ENCODE measurements around the gene ARHGEF17. TPM values are rescaled to one million over a fixed set of nuclear protein-coding genes. Genes with fewer than 3 reads are reported as not detected.

Gene ARHGEF17
- total RNA-seq, 1 donor from 2014 or later = 104 TPM

GRCh38 chr11:73366265-73366610, 58.2 kb downstream of the ARHGEF17 start:
- TF ChIP-seq CTCF (IDR thresholded peaks at IDR 0.05) = no peak
- Mint-ChIP-seq H3K4me3 (ENCODE audit: unreplicated experiment) (no peak overlapping the region), H3K36me3 (ENCODE audit: unreplicated experiment) (peaks cover 25% of the 10 kb centered on the region), H3K27ac (ENCODE audit: unreplicated experiment) (no peak overlapping the region), H3K27me3 (ENCODE audit: unreplicated experiment) (no peaks in the 10 kb centered on the region), H3K9me3 (ENCODE audit: unreplicated experiment) (no peaks in the 10 kb centered on the region), H3K4me1 (ENCODE audit: unreplicated experiment) (no peaks in the 10 kb centered on the region)
- no peak for DNase-seq (ENCODE audit: extremely low spot score, unreplicated experiment)

GRCh38 chr11:73366953-73367352, 58.9 kb downstream of the ARHGEF17 start:
- peaks cover 25% of the 10 kb centered on the region for H3K36me3 Mint-ChIP-seq (ENCODE audit: unreplicated experiment)
- no peak overlapping the region for H3K4me3 Mint-ChIP-seq (ENCODE audit: unreplicated experiment)
- no peak for TF ChIP-seq CTCF (IDR thresholded peaks at IDR 0.05)
- H3K27ac Mint-ChIP-seq (ENCODE audit: unreplicated experiment) = no peak overlapping the region
- no peaks in the 10 kb centered on the region for H3K9me3 Mint-ChIP-seq (ENCODE audit: unreplicated experiment)
- no peaks in the 10 kb centered on the region for H3K27me3 Mint-ChIP-seq (ENCODE audit: unreplicated experiment)
- no peak for DNase-seq (ENCODE audit: extremely low spot score, unreplicated experiment)
- H3K4me1 Mint-ChIP-seq (ENCODE audit: unreplicated experiment) = no peaks in the 10 kb centered on the region

- no peak overlapping the region for H3K27ac Mint-ChIP-seq (ENCODE audit: unreplicated experiment)
- DNase-seq (ENCODE audit: extremely low spot score, unreplicated experiment) = no peak
- H3K27me3 Mint-ChIP-seq (ENCODE audit: unreplicated experiment) = no peaks in the 10 kb centered on the region
- no peak overlapping the region for H3K4me3 Mint-ChIP-seq (ENCODE audit: unreplicated experiment)
- H3K36me3 Mint-ChIP-seq (ENCODE audit: unreplicated experiment) = peaks cover 24% of the 10 kb centered on the region
- H3K9me3 Mint-ChIP-seq (ENCODE audit: unreplicated experiment) = no peaks in the 10 kb centered on the region
- no peak for TF ChIP-seq CTCF (IDR thresholded peaks at IDR 0.05)
- no peaks in the 10 kb centered on the region for H3K4me1 Mint-ChIP-seq (ENCODE audit: unreplicated experiment)
Observed at GRCh38 chr11:73367482-73368024, 59.5 kb downstream of the ARHGEF17 start.

- Mint-ChIP-seq H3K4me3 (ENCODE audit: unreplicated experiment) (no peak overlapping the region), H3K4me1 (ENCODE audit: unreplicated experiment) (peaks cover 7% of the 10 kb centered on the region), H3K27me3 (ENCODE audit: unreplicated experiment) (no peaks in the 10 kb centered on the region), H3K9me3 (ENCODE audit: unreplicated experiment) (no peaks in the 10 kb centered on the region), H3K36me3 (ENCODE audit: unreplicated experiment) (peaks cover 6% of the 10 kb centered on the region), H3K27ac (ENCODE audit: unreplicated experiment) (no peak overlapping the region)
- no peak for TF ChIP-seq CTCF (IDR thresholded peaks at IDR 0.05)
- DNase-seq (ENCODE audit: extremely low spot score, unreplicated experiment) = no peak
Observed at GRCh38 chr11:73372375-73372993, 64.4 kb downstream of the ARHGEF17 start.

- H3K9me3 Mint-ChIP-seq (ENCODE audit: unreplicated experiment) = no peaks in the 10 kb centered on the region
- H3K4me3 Mint-ChIP-seq (ENCODE audit: unreplicated experiment) = no peak overlapping the region
- no peak for TF ChIP-seq CTCF (IDR thresholded peaks at IDR 0.05)
- H3K36me3 Mint-ChIP-seq (ENCODE audit: unreplicated experiment) = peaks cover 2% of the 10 kb centered on the region
- DNase-seq (ENCODE audit: extremely low spot score, unreplicated experiment) = no peak
- H3K4me1 Mint-ChIP-seq (ENCODE audit: unreplicated experiment) = peaks cover 16% of the 10 kb centered on the region
- H3K27ac Mint-ChIP-seq (ENCODE audit: unreplicated experiment) = no peak overlapping the region
- no peaks in the 10 kb centered on the region for H3K27me3 Mint-ChIP-seq (ENCODE audit: unreplicated experiment)
Observed at GRCh38 chr11:73374151-73374550, 66.1 kb downstream of the ARHGEF17 start.
